CD4-positive, alpha-beta T cell (primary cell): ENCODE measurements around the gene PGAP3. TPM values are rescaled to one million over a fixed set of nuclear protein-coding genes. Genes with fewer than 3 reads are reported as not detected.
A peak's percentile ranks its signal among the peaks of the same experiment; 100 is the strongest.

Source experiments
- ATAC-seq: fragments of 200-7000 bp; cut with Tn5 transposase; one replicate; pipeline ENCODE4 v1.10.0; 2022; ENCODE audit warnings: mild to moderate bottlenecking; ENCODE audit not compliant: poor library complexity
- CTCF ChIA-PET: fragments of 350-600 bp; sonication (Branson Sonifier 250); formaldehyde crosslinking; loops from one replicate; lab custom pipeline; 2021; ENCODE audit warnings: antibody characterized with exemption, inconsistent platforms; lab: Charles Lee
- POLR2A ChIA-PET: fragments of 350-600 bp; sonication (Branson Sonifier 250); formaldehyde crosslinking; loops from one replicate; lab custom pipeline; 2021; ENCODE audit warnings: antibody characterized with exemption, inconsistent platforms; lab: Charles Lee
- DNase-seq, 14 experiments: peaks; one replicate each; pipeline ENCODE4 v3.0.0-alpha.2; 2013 to 2020; ENCODE audit warnings: mixed read lengths in 2 of 14
- H3K27ac ChIP-seq, 2 donors: one replicate each; pipeline versions ENCODE4 v1.5.1 to v1.7.0; 2013; ENCODE audit warnings: low read length in 2 of 2, low read depth in 1 of 2, mild to moderate bottlenecking in 1 of 2
- H3K27me3 ChIP-seq, 2 experiments: 1 replicate in 1 of 2; 2 replicates in 1 of 2; pipeline versions ENCODE4 v1.6.1 to v1.7.0; 2013; ENCODE audit warnings: low read length in 2 of 2, control low read depth in 1 of 2, mild to moderate bottlenecking in 1 of 2, moderate library complexity in 1 of 2; ENCODE audit not compliant: insufficient read depth in 2 of 2, control insufficient read depth in 1 of 2
- H3K36me3 ChIP-seq: one replicate; pipeline ENCODE4 v1.6.1; 2013; ENCODE audit warnings: low read length, control low read depth; ENCODE audit not compliant: insufficient read depth
- H3K4me1 ChIP-seq: one replicate; pipeline ENCODE4 v1.6.1; 2013; ENCODE audit warnings: low read length, control low read depth; ENCODE audit not compliant: insufficient read depth
- H3K4me3 ChIP-seq: one replicate; pipeline ENCODE4 v1.5.1; 2013; ENCODE audit warnings: mild to moderate bottlenecking, low read length, moderate library complexity
- H3K9me3 ChIP-seq, 2 experiments: 1 replicate in 1 of 2; 2 replicates in 1 of 2; pipeline versions ENCODE4 v1.6.1 to v1.7.0; 2013; ENCODE audit warnings: low read length in 2 of 2, mild to moderate bottlenecking in 2 of 2, control low read depth in 1 of 2, moderate library complexity in 1 of 2; ENCODE audit not compliant: control insufficient read depth in 1 of 2, insufficient read depth in 1 of 2
- H3K27ac Mint-ChIP-seq: one replicate; pipeline ENCODE4 v1.8.0; 2020; ENCODE audit warnings: mixed read lengths
- H3K27me3 Mint-ChIP-seq: one replicate; pipeline ENCODE4 v1.8.0; 2021; ENCODE audit warnings: mixed read lengths
- H3K36me3 Mint-ChIP-seq: one replicate; pipeline ENCODE4 v1.8.0; 2021; ENCODE audit warnings: low read depth, mixed read lengths
- H3K4me1 Mint-ChIP-seq: one replicate; pipeline ENCODE4 v1.8.0; 2021; ENCODE audit warnings: low read depth, mixed read lengths
- H3K4me3 Mint-ChIP-seq: one replicate; pipeline ENCODE4 v1.8.0; 2020; ENCODE audit warnings: mild to moderate bottlenecking, mixed read lengths
- H3K9me3 Mint-ChIP-seq: one replicate; pipeline ENCODE4 v1.8.0; 2020; ENCODE audit warnings: mixed read lengths
- CTCF ChIP-seq: fragments of 200-600 bp; IDR thresholded peaks from one replicate; pipeline ENCODE4 v1.8.0; 2022; ENCODE audit warnings: antibody characterized with exemption, mild to moderate bottlenecking
- intact Hi-C, 2 experiments: fragments of 100-400 bp; cut with DNase I in 1 of 2; cut with micrococcal nuclease in 1 of 2; formaldehyde crosslinking; loops; one replicate each; pipeline versions ENCODE4 v1.15.1 to v1.9.0; 2023 to 2025; cut with DNase I, micrococcal nuclease
- total RNA-seq, 174 experiments: library from RNA in 2 of 174; stranded (reverse) in 2 of 174; gene quantifications; one replicate each; pipeline ENCODE4 v1.2.3 and lab custom pipeline; 2021 to 2026

Gene PGAP3
- total RNA-seq, 2 experiments from 2014 or later, result 26.1 to 30.7 TPM

GRCh38 chr17:39662551-39663339, 25.1 kb downstream of the PGAP3 start:
- H3K4me3 Mint-ChIP-seq, result no peak overlapping the region
- H3K27ac Mint-ChIP-seq, result no peak overlapping the region
- peaks cover 27% of the 10 kb centered on the region for H3K4me1 Mint-ChIP-seq
- peaks cover 36% of the 10 kb centered on the region for H3K4me1 ChIP-seq
- ChIA-PET POLR2A (no interaction called here), CTCF (no interaction called here)
- no peaks in the 10 kb centered on the region for H3K9me3 Mint-ChIP-seq
- H3K36me3 Mint-ChIP-seq, result peaks cover 58% of the 10 kb centered on the region
- no peaks in the 10 kb centered on the region for H3K9me3 ChIP-seq
- peaks cover 0 to 16% of the 10 kb centered on the region in 2 experiments for H3K27me3 ChIP-seq
- no peak overlapping the region for H3K4me3 ChIP-seq
- H3K27me3 Mint-ChIP-seq, result peaks cover 17% of the 10 kb centered on the region
- no peak overlapping the region for H3K27ac ChIP-seq
- ATAC-seq (no peak), DNase-seq (no peak)
- H3K36me3 ChIP-seq, result peaks cover 46% of the 10 kb centered on the region
- intact Hi-C loops, result no loop called here
- no peak for TF ChIP-seq CTCF

- H3K36me3 Mint-ChIP-seq, result peaks cover 60% of the 10 kb centered on the region
- no peaks in the 10 kb centered on the region for H3K9me3 Mint-ChIP-seq
- H3K27ac ChIP-seq, result no peak overlapping the region
- peaks cover 52% of the 10 kb centered on the region for H3K36me3 ChIP-seq
- POLR2A ChIA-PET, result no interaction called here
- H3K4me1 Mint-ChIP-seq, result peaks cover 28% of the 10 kb centered on the region
- no peak for TF ChIP-seq CTCF
- peaks cover 28% of the 10 kb centered on the region for H3K4me1 ChIP-seq
- no peak for ATAC-seq
- peaks cover 0 to 11% of the 10 kb centered on the region in 2 experiments for H3K27me3 ChIP-seq
- H3K4me3 Mint-ChIP-seq, result no peak overlapping the region
- no peak overlapping the region for H3K4me3 ChIP-seq
- no peak for DNase-seq
- intact Hi-C loops, result no loop called here
- no peaks in the 10 kb centered on the region for H3K9me3 ChIP-seq
- peaks cover 16% of the 10 kb centered on the region for H3K27me3 Mint-ChIP-seq
- no peak overlapping the region for H3K27ac Mint-ChIP-seq
- CTCF ChIA-PET, result no interaction called here
These were observed 25.9 kb downstream of the PGAP3 start for GRCh38 chr17:39661744-39662541.

- H3K9me3 Mint-ChIP-seq, result no peaks in the 10 kb centered on the region
- no peak overlapping the region for H3K4me3 Mint-ChIP-seq
- Histone ChIP-seq H3K4me3 (no peak overlapping the region), H3K4me1 (peaks cover 24% of the 10 kb centered on the region), H3K27me3 (peaks cover 0 to under 1% of the 10 kb centered on the region in 2 experiments), H3K27ac (no peak overlapping the region), H3K9me3 (no peaks in the 10 kb centered on the region), H3K36me3 (peaks cover 60% of the 10 kb centered on the region)
- peaks cover 7% of the 10 kb centered on the region for H3K27me3 Mint-ChIP-seq
- no peak for ATAC-seq
- ChIA-PET POLR2A (interaction anchor here (1.2 to 1.4 kb wide), 3 partner anchors 8 to 266 kb away, joined by 3 to 9 read pairs (median 4); partner anchors contain the start of genes LRRC3C, ORMDL3, PNMT and STARD3), CTCF (no interaction called here)
- peaks cover 61% of the 10 kb centered on the region for H3K36me3 Mint-ChIP-seq
- peaks cover 29% of the 10 kb centered on the region for H3K4me1 Mint-ChIP-seq
- no peak for DNase-seq
- peak overlapping the region; percentile 88 for H3K27ac Mint-ChIP-seq
- intact Hi-C loops, result no loop called here
- no peak for TF ChIP-seq CTCF
These were observed 27.2 kb downstream of the PGAP3 start for GRCh38 chr17:39660397-39661385.
